Common myeloid progenitor, CD34-positive (primary cell): ENCODE results near the gene KLHL18.

Experiments
- CTCF ChIA-PET: fragments of 350-600 bp; sonication (Branson Sonifier 250); formaldehyde crosslinking; loops from one replicate; lab custom pipeline; 2021; ENCODE audit warnings: antibody characterized with exemption; lab: Charles Lee
- POLR2A ChIA-PET: fragments of 350-600 bp; sonication (Branson Sonifier 250); formaldehyde crosslinking; loops from one replicate; lab custom pipeline; 2021; ENCODE audit warnings: antibody characterized with exemption; lab: Charles Lee
- DNase-seq, 3 donors: peaks; one replicate each; pipeline versions ENCODE4 v3.0.0 to v3.0.0-alpha.2; 2013
- H3K27ac ChIP-seq, 2 experiments: 1 replicate in 1 of 2; 2 replicates in 1 of 2; pipeline ENCODE4 v1.7.0; 2013; ENCODE audit warnings: inconsistent platforms in 2 of 2, low read length in 2 of 2, mild to moderate bottlenecking in 2 of 2, low read depth in 1 of 2, moderate library complexity in 1 of 2; ENCODE audit not compliant: severe bottlenecking in 2 of 2, insufficient read depth in 1 of 2, poor library complexity in 1 of 2
- H3K27me3 ChIP-seq, 5 experiments: replicated peaks in 2 of 5; 1 replicate in 3 of 5; 2 replicates in 2 of 5; pipeline versions ENCODE4 v1.6.1 to v1.7.0; 2013; ENCODE audit warnings: low read length in 4 of 5, mild to moderate bottlenecking in 2 of 5, moderate library complexity in 2 of 5, inconsistent platforms in 1 of 5; ENCODE audit not compliant: insufficient read depth in 5 of 5, control insufficient read depth in 4 of 5
- H3K36me3 ChIP-seq, 4 experiments: 1 replicate in 2 of 4; 2 replicates in 2 of 4; pipeline versions ENCODE4 v1.6.1 to v1.7.0; 2013; ENCODE audit warnings: low read length in 3 of 4, control low read depth in 1 of 4, mild to moderate bottlenecking in 1 of 4; ENCODE audit not compliant: control insufficient read depth in 4 of 4, insufficient read depth in 4 of 4
- H3K4me1 ChIP-seq, 4 experiments: 1 replicate in 3 of 4; 2 replicates in 1 of 4; pipeline versions ENCODE4 v1.6.1 to v1.7.1; 2013; ENCODE audit warnings: low read length in 3 of 4, mild to moderate bottlenecking in 3 of 4, control low read depth in 1 of 4, inconsistent platforms in 1 of 4, moderate library complexity in 1 of 4; ENCODE audit not compliant: control insufficient read depth in 4 of 4, insufficient read depth in 4 of 4; ENCODE audit errors: control extremely low read depth in 1 of 4
- H3K4me3 ChIP-seq, 7 experiments: 1 replicate in 4 of 7; 2 replicates in 3 of 7; pipeline versions ENCODE4 v1.5.1 to v1.7.0; 2013; ENCODE audit warnings: mild to moderate bottlenecking in 7 of 7, low read length in 6 of 7, moderate library complexity in 6 of 7, inconsistent platforms in 2 of 7, low read depth in 2 of 7, control low read depth in 1 of 7; ENCODE audit not compliant: insufficient read depth in 4 of 7, control insufficient read depth in 1 of 7; ENCODE audit errors: extremely low read depth in 1 of 7
- H3K9me3 ChIP-seq, 5 experiments: 1 replicate in 4 of 5; 2 replicates in 1 of 5; pipeline versions ENCODE4 v1.6.1 to v1.7.1; 2013; ENCODE audit warnings: low read length in 4 of 5, mild to moderate bottlenecking in 2 of 5, inconsistent platforms in 1 of 5, low read depth in 1 of 5, moderate library complexity in 1 of 5; ENCODE audit not compliant: control insufficient read depth in 4 of 5, insufficient read depth in 2 of 5; ENCODE audit errors: control extremely low read depth in 1 of 5
- WGBS: methylation state at CpG from one replicate; pipeline ENCODE4 v1.1.5; 2013; ENCODE audit not compliant: insufficient coverage; 5-methylcytosine and 5-hydroxymethylcytosine counted together

The KLHL18 gene

GRCh38 chr3:47339951-47340350 is 57.2 kb downstream of the KLHL18 start:
- Histone ChIP-seq H3K27me3 (no peaks in the 10 kb centered on the region), H3K4me3 (no peak overlapping the region), H3K9me3 (no peaks in the 10 kb centered on the region), H3K27ac (no peak overlapping the region), H3K4me1 (peaks cover 0 to 4% (median 1%) of the 10 kb centered on the region in 4 experiments), H3K36me3 (peaks cover 22 to 79% (median 47%) of the 10 kb centered on the region in 4 experiments)
- WGBS = 86% methylated on average over 1 of the region's 2 CpGs
- ChIA-PET CTCF (interaction anchor here (0.8 to 1.5 kb wide), 3 partner anchors 13 to 30 kb away, joined by 3 to 5 read pairs (median 4); no protein-coding TSS in a partner anchor), POLR2A (interaction anchor here (0.6 kb wide), 1 partner anchor 426 kb away, joined by 3 read pairs; no protein-coding TSS in a partner anchor)
- no peak for DNase-seq

- ChIA-PET CTCF (interaction anchor here (0.8 to 1.5 kb wide), 4 partner anchors 8 to 29 kb away, joined by 3 to 5 read pairs (median 4); no protein-coding TSS in a partner anchor), POLR2A (no interaction called here)
- peaks cover 0 to 13% (median 9%) of the 10 kb centered on the region in 4 experiments for H3K4me1 ChIP-seq
- H3K27ac ChIP-seq = no peak overlapping the region
- no CpG with 5 or more reads among the region's 2 CpGs for WGBS
- H3K36me3 ChIP-seq = peaks cover 19 to 82% (median 43%) of the 10 kb centered on the region in 4 experiments
- H3K9me3 ChIP-seq = no peaks in the 10 kb centered on the region
- H3K27me3 ChIP-seq = no peaks in the 10 kb centered on the region
- H3K4me3 ChIP-seq = no peak overlapping the region
- DNase-seq = no peak
Observed at GRCh38 chr3:47340866-47341265, 58.1 kb downstream of the KLHL18 start.

- 100% methylated on average over 2 of the region's 2 CpGs for WGBS
- POLR2A ChIA-PET = no interaction called here
- peaks cover 14 to 75% (median 34%) of the 10 kb centered on the region in 4 experiments for H3K36me3 ChIP-seq
Observed at GRCh38 chr3:47342151-47342550, 59.4 kb downstream of the KLHL18 start.

GRCh38 chr3:47342812-47343211 is 60.1 kb downstream of the KLHL18 start:
- no peak overlapping the region for H3K4me3 ChIP-seq
- CTCF ChIA-PET = interaction anchor here (2.1 kb wide), 1 partner anchor 19 kb away, joined by 6 read pairs; no protein-coding TSS in a partner anchor

More at GRCh38 chr3:47342151-47342550, 59.4 kb downstream of the KLHL18 start:
- Histone ChIP-seq H3K27ac (no peak overlapping the region), H3K9me3 (no peaks in the 10 kb centered on the region), H3K27me3 (no peaks in the 10 kb centered on the region), H3K4me1 (peaks cover 2 to 26% (median 19%) of the 10 kb centered on the region in 4 experiments), H3K4me3 (no peak overlapping the region)
- CTCF ChIA-PET = interaction anchor here (2.1 kb wide), 1 partner anchor 18 kb away, joined by 6 read pairs; no protein-coding TSS in a partner anchor
- no peak for DNase-seq

GRCh38 chr3:47343471-47343971 is 60.8 kb downstream of the KLHL18 start:
- H3K36me3 ChIP-seq = peaks cover 10 to 62% (median 28%) of the 10 kb centered on the region in 4 experiments
- H3K27ac ChIP-seq = no peak overlapping the region
- 95% methylated on average over 17 of the region's 17 CpGs for WGBS

More at GRCh38 chr3:47342812-47343211, 60.1 kb downstream of the KLHL18 start:
- Histone ChIP-seq H3K4me1 (peaks cover 2 to 33% (median 24%) of the 10 kb centered on the region in 4 experiments), H3K27ac (no peak overlapping the region), H3K36me3 (peaks cover 10 to 69% (median 31%) of the 10 kb centered on the region in 4 experiments), H3K27me3 (no peaks in the 10 kb centered on the region), H3K9me3 (no peaks in the 10 kb centered on the region)
- DNase-seq = no peak
- POLR2A ChIA-PET = no interaction called here

GRCh38 chr3:47344971-47345370 is 62.2 kb downstream of the KLHL18 start:
- POLR2A ChIA-PET = no interaction called here

More at GRCh38 chr3:47343471-47343971, 60.8 kb downstream of the KLHL18 start:
- ChIA-PET CTCF (interaction anchor here (1.0 to 2.1 kb wide), 4 partner anchors 13 to 92 kb away, joined by 3 to 6 read pairs (median 4); no protein-coding TSS in a partner anchor), POLR2A (interaction anchor here (0.7 kb wide), 1 partner anchor 327 kb away, joined by 3 read pairs; no protein-coding TSS in a partner anchor)
- Histone ChIP-seq H3K27me3 (no peaks in the 10 kb centered on the region), H3K4me3 (no peak overlapping the region), H3K9me3 (no peaks in the 10 kb centered on the region), H3K4me1 (peaks cover 2 to 34% (median 24%) of the 10 kb centered on the region in 4 experiments)
- no peak for DNase-seq

More at GRCh38 chr3:47344971-47345370, 62.2 kb downstream of the KLHL18 start:
- no peak overlapping the region for H3K27ac ChIP-seq
- H3K4me3 ChIP-seq = no peak overlapping the region
- CTCF ChIA-PET = interaction anchor here (1.5 kb wide), 1 partner anchor 94 kb away, joined by 4 read pairs; no protein-coding TSS in a partner anchor
- 31% methylated on average over 6 of the region's 6 CpGs for WGBS
- no peaks in the 10 kb centered on the region for H3K9me3 ChIP-seq
- no peaks in the 10 kb centered on the region for H3K27me3 ChIP-seq
- H3K4me1 ChIP-seq = peaks cover 2 to 34% (median 24%) of the 10 kb centered on the region in 4 experiments
- peaks cover 8 to 53% (median 22%) of the 10 kb centered on the region in 4 experiments for H3K36me3 ChIP-seq
- DNase-seq = peak in 2 of 3 donors; percentile 14 to 40
